Skin epidermis (tissue), 12 donors: ENCODE measurements around the gene ZNF521.
"Not testable (repeated sequence)": the region's sequence is repeated elsewhere in the genome, so short reads cannot be mapped to it uniquely, and the experiment has no call there.

Experiments
- H3K27ac ChIP-seq, 21 experiments: fragments of 200-600 bp; sonication (generic) in 11 of 21; one replicate each; pipeline ENCODE4 v1.5.0; 2020; ENCODE audit warnings: mild to moderate bottlenecking in 3 of 21, inconsistent platforms in 2 of 21, moderate library complexity in 2 of 21
- H3K4me3 ChIP-seq, 7 experiments: fragments of 200-600 bp; sonication (generic) in 2 of 7; one replicate each; pipeline ENCODE4 v1.5.0; 2020; ENCODE audit warnings: inconsistent platforms in 2 of 7, mild to moderate bottlenecking in 2 of 7, moderate library complexity in 1 of 7

The ZNF521 gene

DNA sequence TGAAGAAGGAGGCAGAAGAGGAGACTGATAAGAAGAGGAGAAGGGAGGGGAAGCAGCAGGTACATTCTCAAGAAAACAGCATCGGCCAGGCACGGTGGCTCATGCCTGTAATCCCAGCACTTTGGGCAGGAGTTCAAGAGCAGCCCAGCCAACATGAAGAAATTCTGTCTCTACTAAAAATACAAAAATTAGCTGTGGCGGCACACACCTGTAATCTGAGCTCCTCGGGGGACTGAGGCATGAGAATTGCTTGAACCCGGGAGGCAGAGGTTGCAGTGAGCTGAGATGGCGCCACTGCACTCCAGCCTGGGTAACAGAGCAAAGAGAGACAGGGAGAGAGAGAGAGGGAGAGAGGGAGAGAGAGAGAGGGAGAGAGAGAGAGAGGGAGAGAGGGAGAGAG, 318.8 kb downstream of the ZNF521 start:
- H3K4me3 ChIP-seq, H3K27ac ChIP-seq: not testable (repeated sequence)

DNA sequence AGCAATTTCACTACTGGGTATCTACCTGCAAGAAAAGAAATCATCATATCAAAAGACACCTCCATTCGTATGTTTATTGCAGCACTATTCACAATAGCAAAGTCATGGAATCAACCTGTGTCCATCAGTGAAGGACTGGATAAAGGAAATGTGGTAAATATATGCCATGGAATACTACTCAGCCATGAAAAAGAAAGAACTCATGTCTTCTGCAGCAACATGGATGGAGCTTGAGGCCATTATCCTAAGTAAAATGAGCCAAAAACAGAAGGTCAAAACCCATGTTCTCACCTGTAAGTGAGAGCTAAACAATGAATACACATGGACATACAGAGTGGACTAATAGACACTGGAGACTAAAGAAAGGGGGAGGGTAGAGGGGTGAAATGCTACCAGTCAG, 322.2 kb downstream of the ZNF521 start:
- H3K27ac ChIP-seq = no peak overlapping the region
- H3K4me3 ChIP-seq = no peak overlapping the region

DNA sequence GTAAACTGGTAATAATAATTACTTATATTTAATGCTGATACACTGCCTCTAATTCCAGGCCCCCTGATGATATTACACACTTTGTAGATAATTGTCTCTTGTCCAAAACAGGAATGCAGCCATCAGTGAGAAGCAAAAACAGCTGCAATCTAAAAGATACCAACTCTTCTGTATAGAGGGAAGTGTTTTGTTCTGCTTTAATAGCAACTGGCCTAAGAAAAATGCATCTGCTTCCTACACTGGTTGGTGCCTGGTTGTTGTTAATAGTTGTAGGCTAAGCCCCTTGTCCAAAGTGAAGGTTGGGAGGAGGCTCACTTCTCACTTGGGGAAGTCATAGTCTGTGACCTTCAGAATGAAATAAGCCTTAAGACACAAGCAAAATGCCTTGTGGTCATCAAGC, 332.0 kb downstream of the ZNF521 start:
- Histone ChIP-seq H3K4me3 (no peak overlapping the region), H3K27ac (no peak overlapping the region)

DNA sequence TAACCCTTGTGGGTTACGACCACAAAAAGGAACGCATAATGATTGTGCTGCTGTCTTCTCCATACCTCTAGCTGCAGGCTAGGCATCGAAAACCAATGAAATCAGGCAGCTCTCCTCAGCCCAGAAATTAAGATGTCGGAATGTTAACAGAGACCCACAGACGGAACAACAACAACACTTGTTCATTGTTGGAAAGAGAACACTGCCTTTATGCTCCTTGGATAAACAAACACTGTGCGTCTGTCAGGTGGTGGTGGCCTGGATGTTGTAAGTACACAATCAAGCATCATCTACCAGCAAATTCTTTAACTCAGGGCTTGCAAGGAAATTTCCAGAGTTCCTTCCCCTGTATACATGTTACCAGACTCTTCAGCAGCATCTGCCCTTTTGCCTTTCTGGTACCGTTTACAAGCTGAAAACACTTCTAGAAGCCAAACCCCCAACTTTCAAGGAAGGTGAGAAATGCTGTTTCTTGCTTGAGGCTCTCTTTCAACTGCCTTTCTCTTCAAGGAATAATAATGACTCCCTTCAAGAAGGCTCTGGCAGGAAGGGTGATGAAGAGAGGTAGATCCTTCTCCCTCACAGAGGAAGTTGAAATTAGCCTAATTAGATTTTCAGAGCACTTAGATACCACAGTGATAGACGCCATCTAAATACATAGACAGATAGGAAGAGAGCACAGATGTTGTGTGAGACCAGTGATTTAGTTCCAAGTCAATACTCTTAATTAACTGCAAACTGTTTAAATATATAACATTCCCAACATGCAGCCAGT, 332.7 kb downstream of the ZNF521 start:
- no peak overlapping the region for H3K4me3 ChIP-seq
- H3K27ac ChIP-seq = no peak overlapping the region

GRCh38 chr18:25016666-25017065, 335.3 kb downstream of the ZNF521 start:
- no peak overlapping the region for H3K4me3 ChIP-seq
- no peak overlapping the region for H3K27ac ChIP-seq

GRCh38 chr18:25016181-25016580, 335.8 kb downstream of the ZNF521 start:
- Histone ChIP-seq H3K4me3 (no peak overlapping the region), H3K27ac (no peak overlapping the region)
